Upper lobe of left lung (tissue), 6 donors: Measurements from ENCODE around the gene RACK1. TPM values are rescaled to one million over a fixed set of nuclear protein-coding genes. Genes with fewer than 3 reads are reported as not detected.

Source experiments
- ATAC-seq, 2 donors: fragments of 200-7000 bp; cut with Tn5 transposase; one replicate each; pipeline ENCODE4 v1.9.1; 2022; ENCODE audit warnings: mild to moderate bottlenecking in 2 of 2, moderate library complexity in 2 of 2; ENCODE audit not compliant: low FRiP score in 2 of 2
- DNase-seq, 2 donors: peaks; one replicate each; pipeline ENCODE4 v3.0.0-alpha.2; 2019 to 2020
- H3K27ac ChIP-seq, 4 donors: fragments of 200-600 bp; sonication (generic); one replicate each; pipeline ENCODE4 v1.5.1; 2016 to 2019
- H3K27me3 ChIP-seq, 4 donors: fragments of 200-600 bp; sonication (generic); one replicate each; pipeline ENCODE4 v1.5.1; 2017 to 2019
- H3K36me3 ChIP-seq, 4 donors: fragments of 200-600 bp; sonication (generic); one replicate each; pipeline ENCODE4 v1.5.1; 2016 to 2019
- H3K4me1 ChIP-seq, 4 donors: fragments of 200-600 bp; sonication (generic); one replicate each; pipeline ENCODE4 v1.5.1; 2018 to 2019
- H3K4me3 ChIP-seq, 4 donors: fragments of 200-600 bp; sonication (generic); one replicate each; pipeline ENCODE4 v1.5.1; 2017 to 2019; ENCODE audit warnings: mild to moderate bottlenecking in 2 of 4, moderate library complexity in 1 of 4
- H3K9me3 ChIP-seq, 4 donors: fragments of 200-600 bp; sonication (generic); one replicate each; pipeline ENCODE4 v1.5.1; 2018 to 2019
- EP300 ChIP-seq, 4 donors: sonication (generic); formaldehyde crosslinking; IDR thresholded peaks; one replicate each; pipeline ENCODE4 v1.5.1; 2017; ENCODE audit warnings: antibody characterized with exemption in 4 of 4, control low read depth in 2 of 4
- POLR2A ChIP-seq, 4 donors: fragments of 450-650 bp; IDR thresholded peaks; one replicate each; pipeline ENCODE4 v1.5.1; 2016 to 2017; ENCODE audit warnings: antibody characterized with exemption in 4 of 4, mild to moderate bottlenecking in 2 of 4
- POLR2AphosphoS5 ChIP-seq, 2 donors: sonication (generic); formaldehyde crosslinking; IDR thresholded peaks; one replicate each; pipeline ENCODE4 v1.5.1; 2017; ENCODE audit warnings: antibody characterized with exemption in 2 of 2
- WGBS, 2 donors: methylation state at CpG; one replicate each; pipeline ENCODE4 v1.1.5; 2017 to 2018; 5-methylcytosine and 5-hydroxymethylcytosine counted together
- total RNA-seq, 6 donors: library from RNA; depleted of rRNA in 4 of 6; stranded (reverse); fragments of >200 nt in 4 of 6; gene quantifications; one replicate each; pipeline versions ENCODE4 v1.1.0 to v1.2.1, GENCODE V29; 2016 to 2021
- TF ChIP-seq, protein P1 (sequence below), 6 experiments: fragments of 450-650 bp in 4 of 6; fragments of 200-600 bp in 2 of 6; sonication (generic) in 2 of 6; IDR thresholded peaks; one replicate each; pipeline ENCODE4 v1.5.1; 2016 to 2019; ENCODE audit warnings: antibody characterized with exemption in 6 of 6
- donor health status: DM: no; HTN: no; CAD: no; lungs with moderate emphysema.
- donor health status: DM: no; HTN: yes; CAD: no; lungs with severe emphysema.

The RACK1 gene
- total RNA-seq, 6 donors from 2014 or later = 801 to 1,863 (median 1,196) TPM

DNA sequence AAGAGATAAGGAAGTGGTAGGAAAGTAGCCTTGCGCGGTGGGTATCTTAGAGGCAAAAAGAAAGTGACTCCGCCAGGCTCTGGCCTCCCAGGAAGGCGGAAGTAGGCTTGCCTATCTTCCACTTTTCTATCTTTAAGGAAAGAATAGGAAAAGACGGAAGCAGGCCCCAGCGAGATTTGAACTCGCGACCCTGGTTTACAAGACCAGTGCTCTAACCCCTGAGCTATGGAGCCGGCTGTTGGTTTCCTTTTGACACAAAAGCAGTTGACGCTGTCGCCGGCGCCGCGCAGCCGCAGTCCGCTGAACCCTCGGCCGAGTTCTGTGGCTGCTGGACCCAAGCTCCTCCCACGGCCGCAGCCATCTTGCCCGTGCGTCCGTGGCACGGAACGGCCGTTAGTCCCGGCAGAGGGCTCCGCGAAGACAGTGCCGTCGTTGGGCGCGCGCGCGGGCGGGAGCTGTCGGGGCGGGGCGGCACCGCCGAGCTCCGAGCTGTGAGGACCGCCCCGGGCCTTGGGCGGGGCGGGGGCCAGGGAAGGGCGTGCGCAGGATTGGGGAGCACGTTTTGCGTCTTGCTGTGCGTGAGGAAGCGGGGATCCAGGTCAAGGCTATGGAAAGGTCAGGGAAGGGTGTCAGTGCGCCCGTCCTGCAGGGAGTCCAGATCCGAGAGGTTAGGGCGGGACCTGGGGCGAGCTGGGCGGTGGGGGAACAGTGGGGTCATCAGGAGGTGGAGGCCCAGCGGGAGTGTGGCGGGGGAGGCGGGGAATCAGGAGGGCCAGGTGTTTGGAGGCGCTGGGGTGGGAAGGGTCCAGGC is 52.0 kb downstream of the RACK1 start:
- H3K9me3 ChIP-seq = no peaks in the 10 kb centered on the region
- peak; percentile 88 to 92 for ATAC-seq
- peak overlapping the region; percentile 69 to 94 (median 80) for H3K4me3 ChIP-seq
- H3K27ac ChIP-seq = peak overlapping the region; percentile 86 to 95 (median 92)
- H3K4me1 ChIP-seq = peaks cover 10 to 32% (median 21%) of the 10 kb centered on the region in 4 donors
- no peaks in the 10 kb centered on the region for H3K36me3 ChIP-seq
- peak in 3 of 4 donors; percentile 13 to 74 (median 30) for TF ChIP-seq POLR2A (IDR thresholded peaks at IDR 0.05)
- TF ChIP-seq EP300 (IDR thresholded peaks at IDR 0.05) = peak in 1 of 4 donors; percentile 23
- TF ChIP-seq POLR2AphosphoS5 (IDR thresholded peaks at IDR 0.05) = peak; percentile 81 to 84
- TF ChIP-seq, protein P1, sequence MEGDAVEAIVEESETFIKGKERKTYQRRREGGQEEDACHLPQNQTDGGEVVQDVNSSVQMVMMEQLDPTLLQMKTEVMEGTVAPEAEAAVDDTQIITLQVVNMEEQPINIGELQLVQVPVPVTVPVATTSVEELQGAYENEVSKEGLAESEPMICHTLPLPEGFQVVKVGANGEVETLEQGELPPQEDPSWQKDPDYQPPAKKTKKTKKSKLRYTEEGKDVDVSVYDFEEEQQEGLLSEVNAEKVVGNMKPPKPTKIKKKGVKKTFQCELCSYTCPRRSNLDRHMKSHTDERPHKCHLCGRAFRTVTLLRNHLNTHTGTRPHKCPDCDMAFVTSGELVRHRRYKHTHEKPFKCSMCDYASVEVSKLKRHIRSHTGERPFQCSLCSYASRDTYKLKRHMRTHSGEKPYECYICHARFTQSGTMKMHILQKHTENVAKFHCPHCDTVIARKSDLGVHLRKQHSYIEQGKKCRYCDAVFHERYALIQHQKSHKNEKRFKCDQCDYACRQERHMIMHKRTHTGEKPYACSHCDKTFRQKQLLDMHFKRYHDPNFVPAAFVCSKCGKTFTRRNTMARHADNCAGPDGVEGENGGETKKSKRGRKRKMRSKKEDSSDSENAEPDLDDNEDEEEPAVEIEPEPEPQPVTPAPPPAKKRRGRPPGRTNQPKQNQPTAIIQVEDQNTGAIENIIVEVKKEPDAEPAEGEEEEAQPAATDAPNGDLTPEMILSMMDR (IDR thresholded peaks at IDR 0.05) = peak in 1 of 6 experiments; percentile 25
- DNase-seq = peak; percentile 96 to 100
- H3K27me3 ChIP-seq = no peaks in the 10 kb centered on the region
- 1 to 2% methylated on average over 22 to 60 of the region's 64 CpGs for WGBS, 2 donors

DNA sequence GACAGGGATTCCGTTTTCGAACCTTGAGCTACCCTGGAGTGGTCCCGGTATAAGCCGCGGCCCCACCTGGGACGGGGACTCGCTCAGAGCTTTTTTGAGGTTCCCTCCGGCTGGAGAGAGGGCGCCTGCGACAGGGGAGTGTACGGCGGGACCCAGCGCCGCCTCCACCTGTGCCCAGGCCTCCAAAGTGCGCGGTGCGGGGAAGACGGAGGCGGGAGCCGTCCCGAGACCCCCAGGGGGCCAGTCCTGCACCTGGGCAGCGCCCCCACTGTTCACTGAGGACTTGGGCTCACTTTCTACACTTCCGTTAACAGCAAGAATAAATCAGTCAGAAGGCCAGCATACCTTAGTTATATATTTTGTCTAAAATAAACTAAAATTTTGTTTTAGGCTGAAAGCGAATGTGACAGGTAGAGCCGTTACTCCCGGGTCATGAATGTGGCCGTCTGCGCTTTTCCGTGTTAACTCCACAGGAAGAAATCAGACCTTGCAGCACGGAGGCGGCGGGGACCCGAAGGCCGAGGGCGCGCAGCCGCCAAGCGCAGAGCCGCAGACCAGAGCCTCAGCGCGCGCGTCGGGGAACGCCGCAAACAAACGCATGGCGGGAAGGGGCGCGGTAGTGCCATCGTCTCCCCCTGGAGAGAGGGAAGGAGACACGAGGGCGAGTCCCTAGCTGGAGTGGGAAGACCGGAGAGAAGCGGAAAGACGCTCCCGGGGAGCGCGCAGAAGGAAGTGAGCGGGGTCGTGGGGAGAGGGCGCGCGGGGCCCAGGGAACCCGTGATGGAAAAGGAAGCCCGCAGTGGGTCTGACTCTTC is 52.8 kb downstream of the RACK1 start:
- Histone ChIP-seq H3K27ac (peak overlapping the region; percentile 86 to 95 (median 92)), H3K4me3 (peak overlapping the region; percentile 69 to 94 (median 76)), H3K4me1 (peaks cover 10 to 32% (median 21%) of the 10 kb centered on the region in 4 donors), H3K9me3 (no peaks in the 10 kb centered on the region), H3K27me3 (no peaks in the 10 kb centered on the region), H3K36me3 (no peaks in the 10 kb centered on the region)
- ATAC-seq (peak in 1 of 2 donors; percentile 38), DNase-seq (peak; percentile 48 to 92)
- 0 to 1% methylated on average over 41 to 60 of the region's 66 CpGs for WGBS, 2 donors
- TF ChIP-seq, protein P1 (IDR thresholded peaks at IDR 0.05) = peak in 1 of 6 experiments; percentile 12
- TF ChIP-seq POLR2A (IDR thresholded peaks at IDR 0.05) = no peak

DNA sequence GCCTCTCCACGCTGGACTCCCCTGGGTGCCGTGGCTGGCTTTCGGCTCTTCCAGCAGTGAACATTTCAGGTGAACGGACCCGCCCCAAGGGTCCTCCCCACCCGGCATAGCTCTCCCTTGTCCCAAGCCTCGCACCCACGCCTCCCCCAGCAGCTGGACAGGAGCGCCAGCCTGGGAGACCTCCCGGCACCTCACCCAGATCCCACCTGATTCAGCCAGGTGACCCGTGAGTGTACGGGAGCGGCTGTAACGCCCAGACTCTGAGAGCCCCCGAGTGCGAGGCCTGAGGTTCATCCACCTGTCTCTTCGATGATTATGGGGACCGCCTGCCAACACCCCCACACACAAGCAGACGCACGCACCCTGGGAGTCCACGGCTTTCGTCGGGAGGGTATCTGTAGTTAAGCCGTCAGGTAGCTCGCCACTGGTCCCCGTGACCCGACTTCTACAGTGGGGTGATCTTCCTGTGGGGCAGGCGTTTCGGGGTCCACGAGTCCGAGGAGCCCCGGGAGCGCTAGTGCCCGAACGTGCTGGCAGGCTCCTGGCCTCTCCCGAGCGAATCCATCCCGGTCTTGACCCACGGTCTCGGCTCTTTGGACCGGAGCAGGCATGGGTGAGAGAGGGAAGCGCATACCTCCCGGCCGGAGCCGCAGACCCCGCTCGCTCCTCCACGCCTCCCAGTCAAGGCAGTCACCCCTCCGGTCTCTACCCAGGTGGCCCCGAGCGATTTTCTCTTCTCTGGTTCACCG is 53.6 kb downstream of the RACK1 start:
- Histone ChIP-seq H3K4me3 (peak overlapping the region; percentile 69 to 94 (median 76)), H3K9me3 (no peaks in the 10 kb centered on the region), H3K4me1 (peaks cover 10 to 34% (median 22%) of the 10 kb centered on the region in 4 donors), H3K36me3 (no peaks in the 10 kb centered on the region), H3K27me3 (no peaks in the 10 kb centered on the region), H3K27ac (peak overlapping the region; percentile 54 to 95 (median 90))
- DNase-seq (peak in 1 of 2 donors; percentile 81), ATAC-seq (no peak)
- 0% methylated on average over 40 of the region's 52 CpGs; no CpG with 5 or more reads in 1 of the 2 donors for WGBS, 2 donors
- TF ChIP-seq POLR2A (IDR thresholded peaks at IDR 0.05) (no peak), EP300 (IDR thresholded peaks at IDR 0.05) (no peak), POLR2AphosphoS5 (IDR thresholded peaks at IDR 0.05) (no peak)
- TF ChIP-seq, protein P1 (IDR thresholded peaks at IDR 0.05) = no peak

DNA sequence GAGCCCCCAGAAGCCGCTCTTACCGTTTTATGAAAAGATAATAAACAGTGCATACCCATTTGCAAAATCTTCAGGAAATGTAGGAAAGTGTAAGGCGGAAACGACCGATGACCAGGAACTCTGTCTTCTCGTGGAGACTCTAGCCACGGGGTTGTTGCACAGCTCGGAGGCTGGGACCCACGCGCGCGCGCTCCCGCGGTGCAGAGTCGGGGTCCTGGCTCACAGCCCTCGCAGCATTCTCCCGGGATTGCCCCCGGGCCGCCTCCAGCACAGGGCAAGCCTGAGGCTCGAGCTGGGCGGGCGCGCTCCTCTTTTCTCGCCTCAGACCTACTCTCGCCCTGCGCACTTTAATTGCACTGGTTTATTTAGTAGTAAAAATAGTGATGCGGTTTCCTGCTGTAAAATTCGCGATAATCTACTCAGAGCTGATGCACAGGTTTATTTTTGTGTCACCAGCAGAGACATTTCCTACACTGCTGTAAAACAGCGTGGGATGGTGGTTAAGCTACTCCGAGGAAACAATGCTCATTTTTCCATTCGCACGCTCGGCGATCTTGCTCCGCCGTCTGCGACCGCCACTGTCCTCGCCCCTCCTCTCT is 54.2 kb downstream of the RACK1 start:
- peak in 1 of 2 donors; percentile 91 for DNase-seq
- ATAC-seq = no peak
- peaks cover 16 to 41% (median 25%) of the 10 kb centered on the region in 4 donors for H3K4me1 ChIP-seq
- peak overlapping the region; percentile 69 to 94 (median 76) for H3K4me3 ChIP-seq
- H3K9me3 ChIP-seq = no peaks in the 10 kb centered on the region
- 0 to 1% methylated on average over 14 to 41 of the region's 41 CpGs for WGBS, 2 donors
- H3K27ac ChIP-seq = peak overlapping the region; percentile 54 to 95 (median 83)
- TF ChIP-seq EP300 (IDR thresholded peaks at IDR 0.05) (no peak), POLR2AphosphoS5 (IDR thresholded peaks at IDR 0.05) (no peak), POLR2A (IDR thresholded peaks at IDR 0.05) (no peak)
- TF ChIP-seq, protein P1 (IDR thresholded peaks at IDR 0.05) = no peak
- H3K36me3 ChIP-seq = no peaks in the 10 kb centered on the region
- no peaks in the 10 kb centered on the region for H3K27me3 ChIP-seq
